HepG2 (cell line): ENCODE data around the gene LTA. TPM values are rescaled to one million over a fixed set of nuclear protein-coding genes. Genes with fewer than 3 reads are reported as not detected.
A peak's percentile ranks its signal among the peaks of the same experiment; 100 is the strongest.

Source experiments
- ATAC-seq: fragments of 200-7000 bp; cut with Tn5 transposase; 3 replicates; pipeline ENCODE4 v1.9.1; 2020; ENCODE audit warnings: mild to moderate bottlenecking, moderate library complexity
- BruUV-seq: library from RNA; stranded (reverse); fragments of 400-500 nt; replicated peaks from 2 replicates; lab custom pipeline; 2021; lab: Mats Ljungman, UMichigan
- CTCF ChIA-PET: fragments of 300-600 bp; formaldehyde crosslinking; extraction: SDS; loops from one replicate; lab custom pipeline; 2021; ENCODE audit warnings: low total read pairs, inconsistent platforms, low intra/inter-chr PET ratio; lab: Yijun Ruan, JAX
- POLR2A ChIA-PET: fragments of 350-600 bp; sonication (Branson Sonifier 250); formaldehyde crosslinking; loops from one replicate; lab custom pipeline; 2020; ENCODE audit warnings: antibody characterized with exemption, inconsistent platforms; lab: Yijun Ruan, JAX
- DNase-seq: peaks from one replicate; pipeline ENCODE4 v3.0.0-alpha.2; 2015; ENCODE audit warnings: low spot score
- FAIRE-seq: peaks from 3 replicates; lab custom pipeline; 2011; peaks lifted over from hg19 to GRCh38; lab: Jason Lieb, UNC
- H2AFZ ChIP-seq: one replicate; pipeline ENCODE4 v1.6.1; 2011; ENCODE audit warnings: low read length, inconsistent platforms
- H3K27ac ChIP-seq: fragments of 300-600 bp; 3 replicates; pipeline ENCODE4 v1.8.0; 2011; ENCODE audit warnings: mixed run types, mild to moderate bottlenecking, mixed read lengths, low read length, inconsistent platforms; ENCODE audit not compliant: insufficient read depth; ENCODE audit errors: extremely low read length
- H3K27me3 ChIP-seq, 2 experiments: fragments of 200-600 bp in 1 of 2; 2 replicates in 1 of 2; 3 replicates in 1 of 2; pipeline versions ENCODE4 v1.6.0 to v1.8.0; 2011; ENCODE audit warnings: low read length in 2 of 2, mild to moderate bottlenecking in 2 of 2, moderate library complexity in 2 of 2, inconsistent platforms in 1 of 2; ENCODE audit not compliant: insufficient read depth in 2 of 2, control insufficient read depth in 1 of 2
- H3K36me3 ChIP-seq, 2 experiments: fragments of 200-600 bp in 1 of 2; replicated peaks in 1 of 2; 2 replicates in 1 of 2; 3 replicates in 1 of 2; pipeline versions ENCODE4 v1.5.1 to v1.8.0; 2011; ENCODE audit warnings: low read length in 2 of 2, inconsistent platforms in 1 of 2; ENCODE audit not compliant: insufficient read depth in 2 of 2, control insufficient read depth in 1 of 2
- H3K4me1 ChIP-seq: 2 replicates; pipeline ENCODE4 v1.5.1; 2012; ENCODE audit warnings: low read length, inconsistent platforms; ENCODE audit not compliant: insufficient read depth
- H3K4me2 ChIP-seq: 2 replicates; pipeline ENCODE4 v1.6.0; 2011; ENCODE audit warnings: low read depth, low read length, inconsistent platforms
- H3K4me3 ChIP-seq, 3 experiments: fragments of 200-600 bp in 1 of 3; sonication (generic), shearing (Covaris generic) in 1 of 3; replicated peaks in 1 of 3; 2 replicates each; pipeline ENCODE4 v1.5.1; 2011 to 2016; ENCODE audit warnings: low read length in 3 of 3, inconsistent platforms in 2 of 3, low read depth in 2 of 3, mild to moderate bottlenecking in 2 of 3, control low read depth in 1 of 3, mixed read lengths in 1 of 3; ENCODE audit not compliant: insufficient read depth in 1 of 3
- H3K79me2 ChIP-seq: one replicate; pipeline ENCODE4 v1.6.1; 2011; ENCODE audit warnings: low read length, inconsistent platforms; ENCODE audit not compliant: insufficient read depth
- H3K9ac ChIP-seq: 2 replicates; pipeline ENCODE4 v1.6.0; 2011; ENCODE audit warnings: mild to moderate bottlenecking, low read depth, low read length, inconsistent platforms; ENCODE audit not compliant: insufficient read depth
- H3K9me3 ChIP-seq: 2 replicates; pipeline ENCODE4 v1.5.1; 2012; ENCODE audit warnings: mild to moderate bottlenecking, low read length
- H4K20me1 ChIP-seq: 2 replicates; pipeline ENCODE4 v1.6.0; 2011; ENCODE audit warnings: inconsistent platforms, mild to moderate bottlenecking, low read length, moderate library complexity; ENCODE audit not compliant: insufficient read depth
- CENPBD1 ChIP-seq: sonication (generic); formaldehyde crosslinking; IDR thresholded peaks from 2 replicates; pipeline ENCODE4 v1.8.0; 2022; ENCODE audit warnings: missing genetic modification reagents, low read depth, mild to moderate bottlenecking, borderline replicate concordance
- CTCF ChIP-seq: sonication (generic); formaldehyde crosslinking; IDR thresholded peaks from 2 replicates; pipeline ENCODE4 v1.5.0; 2020; ENCODE audit warnings: mild to moderate bottlenecking, missing genetic modification reagents, moderate library complexity
- DBP ChIP-seq: sonication (generic); formaldehyde crosslinking; IDR thresholded peaks from 2 replicates; pipeline ENCODE4 v1.4.0; 2020; ENCODE audit warnings: missing genetic modification reagents; ENCODE audit errors: not compliant biosample characterization
- DNMT3B ChIP-seq: conservative IDR thresholded peaks from 2 replicates; pipeline ENCODE4 v1.6.1; 2016; ENCODE audit warnings: missing biosample characterization, control low read depth
- FOXP1 ChIP-seq, 2 experiments: fragments of 450-650 bp in 1 of 2; IDR thresholded peaks; 2 replicates each; pipeline ENCODE4 v1.6.1; 2017 to 2018; ENCODE audit warnings: antibody characterized with exemption in 1 of 2
- RORA ChIP-seq: sonication (generic); formaldehyde crosslinking; IDR thresholded peaks from 2 replicates; pipeline ENCODE4 v1.5.0; 2020; ENCODE audit warnings: mild to moderate bottlenecking, missing genetic modification reagents, moderate library complexity
- SALL1 ChIP-seq: sonication (generic); formaldehyde crosslinking; IDR thresholded peaks from 2 replicates; pipeline ENCODE4 v1.8.0; 2022; ENCODE audit warnings: mild to moderate bottlenecking, missing genetic modification reagents
- SMAD9 ChIP-seq: sonication (generic); formaldehyde crosslinking; IDR thresholded peaks from 2 replicates; pipeline ENCODE4 v1.5.1; 2020; ENCODE audit warnings: mild to moderate bottlenecking, missing genetic modification reagents
- SMC3 ChIP-seq: IDR thresholded peaks from 2 replicates; pipeline ENCODE4 v1.6.1; 2011; ENCODE audit warnings: low read length, improper control_type of control experiment
- TBX2 ChIP-seq: sonication (generic); formaldehyde crosslinking; IDR thresholded peaks from 2 replicates; pipeline ENCODE4 v1.5.0; 2020; ENCODE audit warnings: missing genetic modification reagents, mild to moderate bottlenecking, borderline replicate concordance
- ZBTB8A ChIP-seq: sonication (generic); formaldehyde crosslinking; IDR thresholded peaks from 2 replicates; pipeline ENCODE4 v1.4.0; 2020; ENCODE audit warnings: mild to moderate bottlenecking, low read depth, missing genetic modification reagents, borderline replicate concordance
- ZFP36L1 ChIP-seq: sonication (generic); formaldehyde crosslinking; IDR thresholded peaks from 2 replicates; pipeline ENCODE4 v1.8.0; 2022; ENCODE audit warnings: mild to moderate bottlenecking, missing genetic modification reagents, moderate library complexity
- ZNF180 ChIP-seq: sonication (generic); formaldehyde crosslinking; IDR thresholded peaks from 2 replicates; pipeline ENCODE4 v1.4.0; 2020; ENCODE audit warnings: low read depth, missing genetic modification reagents, borderline replicate concordance
- ZNF224 ChIP-seq: sonication (generic); formaldehyde crosslinking; IDR thresholded peaks from 2 replicates; pipeline ENCODE4 v1.5.0; 2020; ENCODE audit warnings: mild to moderate bottlenecking, missing genetic modification reagents
- ZNF605 ChIP-seq: sonication (generic); formaldehyde crosslinking; IDR thresholded peaks from 2 replicates; pipeline ENCODE4 v1.8.0; 2022; ENCODE audit warnings: mild to moderate bottlenecking, missing genetic modification reagents
- ZNF639 ChIP-seq: conservative IDR thresholded peaks from 2 replicates; pipeline ENCODE4 v1.6.1; 2018; ENCODE audit warnings: missing genetic modification reagents
- ZNF841 ChIP-seq: sonication (generic); formaldehyde crosslinking; IDR thresholded peaks from 2 replicates; pipeline ENCODE4 v1.8.1; 2023; ENCODE audit warnings: missing genetic modification reagents, borderline replicate concordance
- ZSCAN5A ChIP-seq: sonication (generic); formaldehyde crosslinking; IDR thresholded peaks from 2 replicates; pipeline ENCODE4 v1.8.0; 2022; ENCODE audit warnings: mild to moderate bottlenecking, missing genetic modification reagents, borderline replicate concordance
- WGBS: methylation state at CpG from one replicate; pipeline ENCODE4 v1.1.6; 2017; ENCODE audit warnings: low lambda C conversion rate; 5-methylcytosine and 5-hydroxymethylcytosine counted together
- in situ Hi-C: cut with HindIII; loops from 2 replicates; pipeline ENCODE4 v1.10.0; 2017; ENCODE audit warnings: low pct_unique_long_range_greater_than_20kb; ENCODE audit not compliant: extremely low pct_ligation_motif_present
- intact Hi-C: fragments of 100-400 bp; cut with micrococcal nuclease; formaldehyde crosslinking; loops from one replicate; pipeline ENCODE4 v1.10.0; 2022; ENCODE audit not compliant: unreplicated experiment
- polyA plus RNA-seq, 8 experiments: library from polyadenylated mRNA; depleted of rRNA in 3 of 8; stranded (reverse) in 7 of 8; unstranded in 1 of 8; fragments of >200 nt; fragmentation: Illumina TruSeq in 4 of 8; extraction: Trizol in 4 of 8; gene quantifications; 2 replicates each; pipeline versions ENCODE4 v1.2.1 to v1.2.3, GENCODE V29; 2011 to 2016; ENCODE audit warnings: low read depth in 4 of 8, missing spikeins in 1 of 8, mixed read lengths in 1 of 8; ENCODE audit not compliant: insufficient read depth in 1 of 8
- total RNA-seq, 5 experiments: library from RNA; depleted of rRNA; stranded (reverse); fragments of >200 nt; fragmentation: Illumina TruSeq; extraction: Trizol; gene quantifications; 2 replicates each; pipeline ENCODE4 v1.2.3, GENCODE V29; 2016; ENCODE audit warnings: low read depth in 1 of 5
- TF ChIP-seq, protein P1 (sequence below): sonication (generic); formaldehyde crosslinking; IDR thresholded peaks from 2 replicates; pipeline ENCODE4 v1.8.1; 2023; ENCODE audit warnings: mild to moderate bottlenecking, missing genetic modification reagents, borderline replicate concordance

Gene LTA
- total and polyA plus RNA-seq, 2 of the 13 experiments (the other 11 are each of a cell fraction or from before 2014, with no cell fraction given), result 0.09 TPM; not detected in 1

DNA sequence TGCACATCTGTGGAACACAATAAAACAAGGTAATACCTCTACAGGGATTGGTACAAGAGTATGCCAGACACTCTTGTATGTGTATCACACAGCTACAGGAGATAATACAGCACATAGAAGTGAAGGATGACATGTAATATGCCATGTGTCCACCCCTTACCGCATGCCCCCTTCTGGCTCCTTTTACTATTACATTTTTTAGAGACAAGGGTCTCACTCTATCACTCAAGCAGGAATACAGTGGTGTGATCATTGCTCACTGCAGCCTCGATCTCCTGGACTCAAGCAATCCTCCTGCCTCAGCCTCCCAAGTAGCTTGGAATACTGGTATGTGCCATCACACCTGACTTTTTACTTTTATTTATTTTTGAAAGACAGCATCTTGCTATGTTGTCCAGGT is 24.9 kb downstream of the LTA start:
- FAIRE-seq (peak; percentile 43), ATAC-seq (peak; percentile 68), DNase-seq (peak; percentile 61)
- H3K9ac ChIP-seq, result no peak overlapping the region
- H2AFZ ChIP-seq, result no peak overlapping the region
- ChIA-PET POLR2A (interaction anchor here (1.9 to 3.4 kb wide), 3 partner anchors 50 to 59 kb away, joined by 17 to 36 read pairs (median 30); partner anchors contain the start of genes APOM, ATP6V1G2, DDX39B and NFKBIL1), CTCF (interaction anchor here (0.6 to 3.2 kb wide), 6 partner anchors 16 to 103 kb away, joined by 3 to 84 read pairs (median 4); partner anchors contain the start of genes ATP6V1G2, DDX39B, LTB and NFKBIL1)
- no peak overlapping the region for H3K4me2 ChIP-seq
- H3K9me3 ChIP-seq, result no peaks in the 10 kb centered on the region
- H3K4me3 ChIP-seq, result no peak overlapping the region
- intact Hi-C loops (loop anchor here (1.0 kb wide), 1 partner anchor 46 kb away; no protein-coding TSS in a partner anchor), in situ Hi-C loops (loop anchor here (5.0 kb wide), 1 partner anchor 50 kb away; the partner anchor contains the start of genes ATP6V1G2 and NFKBIL1)
- H3K27me3 ChIP-seq, result peaks cover 0 to 3% of the 10 kb centered on the region in 2 experiments; a peak in 1 of 5 replicates
- H4K20me1 ChIP-seq, result no peaks in the 10 kb centered on the region
- H3K36me3 ChIP-seq, result no peaks in the 10 kb centered on the region
- 0% methylated on average over 2 of the region's 2 CpGs for WGBS
- no peaks in the 10 kb centered on the region for H3K79me2 ChIP-seq
- H3K27ac ChIP-seq, result no peak overlapping the region
- BruUV-seq, result no TSS peak
- H3K4me1 ChIP-seq, result peaks cover 19% of the 10 kb centered on the region
- TF ChIP-seq DNMT3B (CRISPR knock-in tag) (no peak), RORA (no peak), ZBTB8A (CRISPR knock-in tag) (no peak), CTCF (peak; percentile 68), ZNF605 (CRISPR knock-in tag) (no peak), SMAD9 (no peak), ZFP36L1 (CRISPR knock-in tag) (no peak), ZNF224 (CRISPR knock-in tag) (no peak), ZSCAN5A (CRISPR knock-in tag) (no peak), ZNF639 (CRISPR knock-in tag) (no peak), CENPBD1 (CRISPR knock-in tag) (no peak), FOXP1 (IDR thresholded peaks at IDR 0.05) (no peak), FOXP1 (CRISPR knock-in tag; IDR thresholded peaks at IDR 0.05) (no peak), DBP (CRISPR knock-in tag) (no peak), TBX2 (no peak), ZNF841 (CRISPR knock-in tag) (no peak), SMC3 (peak; percentile 61), ZNF180 (CRISPR knock-in tag) (no peak), SALL1 (no peak)
- TF ChIP-seq, protein P1, sequence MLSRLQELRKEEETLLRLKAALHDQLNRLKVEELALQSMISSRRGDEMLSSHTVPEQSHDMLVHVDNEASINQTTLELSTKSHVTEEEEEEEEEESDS (CRISPR knock-in tag), result no peak
